GM12872 (cell line): ENCODE results near the gene LYZ.

ENCODE experiments used
- CTCF ChIP-seq: IDR thresholded peaks from 3 replicates; pipeline ENCODE4 v1.5.1; 2011; ENCODE audit warnings: low read depth, mild to moderate bottlenecking, low read length, moderate library complexity; ENCODE audit not compliant: insufficient read depth

Gene LYZ

GRCh38 chr12:69348162-69348938, at the start of gene LYZ:
Gene LYZ, plus strand, starts transcription at chr12:69348381. Its CDS starts 28 bp downstream, at chr12:69348409.
- TF ChIP-seq CTCF, result no peak

- TF ChIP-seq CTCF, result no peak
Measured at GRCh38 chr12:69298947-69299346, 49.2 kb upstream of the LYZ start.

- no peak for TF ChIP-seq CTCF
Measured at GRCh38 chr12:69304284-69304683, 43.9 kb upstream of the LYZ start.

GRCh38 chr12:69309461-69309860, 38.7 kb upstream of the LYZ start:
- TF ChIP-seq CTCF, result no peak

GRCh38 chr12:69313209-69313608, 35.0 kb upstream of the LYZ start:
- TF ChIP-seq CTCF, result no peak

- no peak for TF ChIP-seq CTCF
Measured at GRCh38 chr12:69318225-69318624, 30.0 kb upstream of the LYZ start.

GRCh38 chr12:69321351-69321750, 26.8 kb upstream of the LYZ start:
- TF ChIP-seq CTCF, result no peak
